ENCODE results near the gene ZNF587B.
A peak's percentile ranks its signal among the peaks of the same experiment; 100 is the strongest.
"Not testable (repeated sequence)": the region's sequence is repeated elsewhere in the genome, so short reads cannot be mapped to it uniquely, and the experiment has no call there.

ZNF587B gene

GRCh38 chr19:57830071-57830602 is at the start of gene ZNF587B:
Gene ZNF587B (plus strand): TSS chr19:57830299. CDS start chr19:57830529, 230 bp downstream.
- peak; percentile 15 for DNase-seq

- no peak for DNase-seq
These were observed 43.8 kb upstream of the ZNF587B start for GRCh38 chr19:57786286-57786685.

- no peak for DNase-seq
These were observed 43.2 kb upstream of the ZNF587B start for GRCh38 chr19:57786906-57787305.

- DNase-seq, result no peak
These were observed 41.9 kb upstream of the ZNF587B start for GRCh38 chr19:57788114-57788692.

- DNase-seq, result no peak
These were observed 40.8 kb upstream of the ZNF587B start for GRCh38 chr19:57789288-57789687.

- DNase-seq, result not testable (repeated sequence)
These were observed 33.5 kb upstream of the ZNF587B start for GRCh38 chr19:57796580-57796979.

- no peak for DNase-seq
These were observed 29.4 kb upstream of the ZNF587B start for GRCh38 chr19:57800696-57801095.

GRCh38 chr19:57802269-57802668 is 27.8 kb upstream of the ZNF587B start:
- no peak for DNase-seq

GRCh38 chr19:57803265-57803593 is 26.9 kb upstream of the ZNF587B start:
- no peak for DNase-seq

- no peak for DNase-seq
These were observed 26.3 kb upstream of the ZNF587B start for GRCh38 chr19:57803594-57804325.

- DNase-seq, result no peak
These were observed 22.6 kb upstream of the ZNF587B start for GRCh38 chr19:57807541-57807940.

GRCh38 chr19:57810410-57811295 is 19.4 kb upstream of the ZNF587B start:
- DNase-seq, result not testable (repeated sequence)

GRCh38 chr19:57812226-57812625 is 17.9 kb upstream of the ZNF587B start:
- DNase-seq, result no peak

GRCh38 chr19:57812975-57813820 is 16.9 kb upstream of the ZNF587B start:
- DNase-seq, result not testable (repeated sequence)

GRCh38 chr19:57813919-57814504 is 16.1 kb upstream of the ZNF587B start:
- DNase-seq, result no peak

GRCh38 chr19:57814505-57815246 is 15.4 kb upstream of the ZNF587B start, which contains the start of gene ZNF552:
Gene ZNF552 (minus strand): TSS chr19:57814913. CDS start chr19:57814743, 170 bp downstream.
- peak; percentile 68 for DNase-seq

GRCh38 chr19:57815247-57816075 is 14.6 kb upstream of the ZNF587B start:
- no peak for DNase-seq

GRCh38 chr19:57816652-57817051 is 13.4 kb upstream of the ZNF587B start:
- no peak for DNase-seq

GRCh38 chr19:57817976-57818375 is 12.1 kb upstream of the ZNF587B start:
- no peak for DNase-seq

- no peak for DNase-seq
These were observed 11.7 kb upstream of the ZNF587B start for GRCh38 chr19:57818378-57818777.

All from activated gamma-delta T cell treated with Interleukin-2 at 50 U/mL for 16 hours (primary cell).